CD4-positive, alpha-beta T cell treated with Interleukin-17A for 4 hours (primary cell): ENCODE measurements around the gene GNAZ.

Source experiments
- DNase-seq: peaks from one replicate; pipeline ENCODE4 v3.0.0-alpha.2; 2020; ENCODE audit warnings: mixed read lengths

The GNAZ gene

GRCh38 chr22:23140385-23140784, 70.1 kb downstream of the GNAZ start:
- no peak for DNase-seq

GRCh38 chr22:23142546-23143105, 72.3 kb downstream of the GNAZ start:
- no peak for DNase-seq

GRCh38 chr22:23143119-23143518, 72.8 kb downstream of the GNAZ start:
- DNase-seq, result no peak

GRCh38 chr22:23144432-23144831, 74.1 kb downstream of the GNAZ start:
- DNase-seq, result no peak

- DNase-seq, result peak; percentile 93
These were observed 74.9 kb downstream of the GNAZ start, which contains the start of gene RAB36 for GRCh38 chr22:23144932-23145877. Gene RAB36, plus strand, starts transcription at chr22:23145477. Its CDS starts 1,140 bp downstream, at chr22:23146617.

- no peak for DNase-seq
These were observed 75.7 kb downstream of the GNAZ start for GRCh38 chr22:23145878-23146470.

GRCh38 chr22:23146478-23147205, 76.3 kb downstream of the GNAZ start:
- no peak for DNase-seq

GRCh38 chr22:23147617-23148387, 77.5 kb downstream of the GNAZ start:
- DNase-seq, result no peak

GRCh38 chr22:23149743-23150238, 79.5 kb downstream of the GNAZ start:
- DNase-seq, result no peak

GRCh38 chr22:23150762-23151161, 80.4 kb downstream of the GNAZ start:
- DNase-seq, result no peak

- DNase-seq, result no peak
These were observed 81.5 kb downstream of the GNAZ start for GRCh38 chr22:23151827-23152226.

GRCh38 chr22:23152238-23153114, 82.2 kb downstream of the GNAZ start:
- DNase-seq, result no peak

- no peak for DNase-seq
These were observed 83.7 kb downstream of the GNAZ start for GRCh38 chr22:23153994-23154393.

- DNase-seq, result no peak
These were observed 84.1 kb downstream of the GNAZ start for GRCh38 chr22:23154461-23154860.

GRCh38 chr22:23155143-23155542, 84.8 kb downstream of the GNAZ start:
- no peak for DNase-seq

GRCh38 chr22:23155831-23156230, 85.5 kb downstream of the GNAZ start:
- no peak for DNase-seq

GRCh38 chr22:23156286-23156685, 86.0 kb downstream of the GNAZ start:
- no peak for DNase-seq

- DNase-seq, result no peak
These were observed 87.5 kb downstream of the GNAZ start for GRCh38 chr22:23157560-23158515.

- no peak for DNase-seq
These were observed 88.4 kb downstream of the GNAZ start for GRCh38 chr22:23158516-23159290.
